Loucy (cell line): ENCODE measurements around the gene ELMO1.

Source experiments
- CTCF ChIP-seq: fragments of 200-600 bp; sonication (generic); conservative IDR thresholded peaks from 2 replicates; pipeline ENCODE4 v1.5.1; 2014; ENCODE audit warnings: mild to moderate bottlenecking, antibody characterized with exemption, low read length
- EZH2phosphoT487 ChIP-seq: fragments of 200-600 bp; IDR thresholded peaks from 2 replicates; pipeline ENCODE4 v1.6.1; 2018; ENCODE audit warnings: antibody characterized with exemption, mild to moderate bottlenecking, moderate library complexity, borderline replicate concordance

- TF ChIP-seq CTCF (no peak), EZH2phosphoT487 (no peak)
Observed at GRCh38 chr7:36964297-36964696, 484.4 kb downstream of the ELMO1 start.
